ENCODE data around the gene F2RL1.
A peak's percentile ranks its signal among the peaks of the same experiment; 100 is the strongest.
"Not testable (repeated sequence)": the region's sequence is repeated elsewhere in the genome, so short reads cannot be mapped to it uniquely, and the experiment has no call there.

The F2RL1 gene

DNA sequence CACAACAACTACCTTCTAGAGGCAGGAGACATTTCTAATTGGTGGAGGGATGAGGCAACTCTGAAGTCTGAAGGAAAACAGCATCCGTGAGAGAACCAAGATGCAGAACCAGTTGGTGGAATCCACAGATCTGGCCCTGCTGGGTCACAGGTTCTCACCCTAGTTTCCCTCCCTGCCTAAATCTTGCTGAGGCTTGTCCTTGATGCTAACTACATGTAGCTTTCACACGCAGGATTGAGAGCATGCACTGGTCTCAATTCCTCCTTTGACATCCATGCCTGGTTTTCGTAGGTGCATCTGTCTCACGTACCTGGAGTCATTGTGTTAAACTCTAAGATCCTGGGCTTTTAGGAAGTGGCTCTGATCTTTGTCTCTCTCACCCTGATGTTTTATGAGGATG lies 9.7 kb upstream of the F2RL1 start:
- H3K23ac ChIP-seq (ENCODE audit: low read depth, low read length, poor library complexity), result no peak overlapping the region
- H2AK5ac ChIP-seq (ENCODE audit: low read depth, low read length), result no peak overlapping the region
- H2BK12ac ChIP-seq (ENCODE audit: low read length), result peak overlapping the region; percentile 2
- peaks cover 3 to 9% of the 10 kb centered on the region in 2 donors for H3K9me3 ChIP-seq (replicated peaks in 1 of 2; ENCODE audit: control insufficient read depth in 2 of 2, insufficient read depth in 1 of 2, low read depth in 1 of 2, low read length in 2 of 2)
- no peak overlapping the region for H3K4me2 ChIP-seq (ENCODE audit: insufficient read depth, low read length, poor library complexity, severe bottlenecking)
- no peak overlapping the region for H3K14ac ChIP-seq (ENCODE audit: low read length)
- WGBS, 2 donors (ENCODE audit: extremely low coverage in 2 of 2, insufficient read length in 2 of 2, insufficient replicate concordance in 1 of 2), result no CpG with 5 or more reads among the region's 4 CpGs
- peak overlapping the region; percentile 87 for H3K18ac ChIP-seq (ENCODE audit: low read length)
- no peak overlapping the region for H3K9ac ChIP-seq (ENCODE audit: low read depth, low read length, poor library complexity)
- H3K79me1 ChIP-seq (ENCODE audit: low read depth, low read length), result no peaks in the 10 kb centered on the region
- no peak overlapping the region for H2BK5ac ChIP-seq (ENCODE audit: low read length)
- DNase-seq (ENCODE audit: low spot score), result no peak
- no peak overlapping the region for H2AFZ ChIP-seq (ENCODE audit: low read length)
- no peak overlapping the region for H3K4ac ChIP-seq (ENCODE audit: low read length)
- H4K8ac ChIP-seq (ENCODE audit: low read depth, low read length), result no peak overlapping the region
- H3K36me3 ChIP-seq (replicated peaks in 1 of 2; ENCODE audit: control insufficient read depth in 2 of 2, insufficient read depth in 2 of 2, low read length in 2 of 2), result no peaks in the 10 kb centered on the region
- H2BK15ac ChIP-seq (ENCODE audit: low read length), result no peak overlapping the region
- no peak overlapping the region for H4K91ac ChIP-seq (ENCODE audit: low read depth, low read length, poor library complexity)
- H3K27me3 ChIP-seq (ENCODE audit: control insufficient read depth in 3 of 3, insufficient read depth in 3 of 3, low read depth in 1 of 3, low read length in 3 of 3), result no peaks in the 10 kb centered on the region
- H3K4me3 ChIP-seq (ENCODE audit: low read length in 2 of 2), result no peak overlapping the region
- H2BK120ac ChIP-seq (ENCODE audit: low read depth, low read length), result no peak overlapping the region
- H3K4me1 ChIP-seq (ENCODE audit: control insufficient read depth in 2 of 2, insufficient read depth in 1 of 2, low read depth in 1 of 2, low read length in 2 of 2), result peaks cover 21 to 29% of the 10 kb centered on the region in 2 donors
- peak overlapping the region; percentile 90 for H3K27ac ChIP-seq (replicated peaks; ENCODE audit: low read length)

DNA sequence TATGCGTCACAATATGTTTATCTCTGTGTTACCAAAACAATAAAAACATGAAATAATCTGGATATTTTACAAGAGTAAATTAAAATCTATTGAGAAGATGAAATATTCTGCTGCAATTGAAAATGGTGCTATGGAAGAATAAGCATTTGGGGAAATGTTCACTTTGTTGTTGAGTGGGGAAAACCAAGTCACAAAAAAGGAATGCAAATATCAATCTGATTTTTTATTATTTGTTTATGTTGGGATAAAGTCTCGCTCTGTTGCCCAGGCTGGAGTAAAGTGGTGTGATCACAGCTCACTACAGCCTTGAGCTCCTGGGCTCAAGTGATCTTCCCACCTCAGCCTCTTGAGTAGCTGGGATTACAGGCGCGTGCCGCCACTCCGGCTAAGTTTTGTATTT lies 8.6 kb upstream of the F2RL1 start:
- Histone ChIP-seq H3K4me3 (ENCODE audit: low read length in 2 of 2) (no peak overlapping the region), H2BK15ac (ENCODE audit: low read length) (no peak overlapping the region), H2AFZ (ENCODE audit: low read length) (no peak overlapping the region), H3K9me3 (replicated peaks in 1 of 2; ENCODE audit: control insufficient read depth in 2 of 2, insufficient read depth in 1 of 2, low read depth in 1 of 2, low read length in 2 of 2) (peaks cover 3 to 9% of the 10 kb centered on the region in 2 donors), H3K9ac (ENCODE audit: low read depth, low read length, poor library complexity) (no peak overlapping the region), H3K79me1 (ENCODE audit: low read depth, low read length) (no peaks in the 10 kb centered on the region), H3K18ac (ENCODE audit: low read length) (no peak overlapping the region), H3K4me1 (ENCODE audit: control insufficient read depth in 2 of 2, insufficient read depth in 1 of 2, low read depth in 1 of 2, low read length in 2 of 2) (peaks cover 21 to 29% of the 10 kb centered on the region in 2 donors), H3K4ac (ENCODE audit: low read length) (no peak overlapping the region), H3K27me3 (ENCODE audit: control insufficient read depth in 3 of 3, insufficient read depth in 3 of 3, low read depth in 1 of 3, low read length in 3 of 3) (no peaks in the 10 kb centered on the region), H4K8ac (ENCODE audit: low read depth, low read length) (no peak overlapping the region), H4K91ac (ENCODE audit: low read depth, low read length, poor library complexity) (no peak overlapping the region), H3K14ac (ENCODE audit: low read length) (no peak overlapping the region), H3K23ac (ENCODE audit: low read depth, low read length, poor library complexity) (no peak overlapping the region), H2BK120ac (ENCODE audit: low read depth, low read length) (no peak overlapping the region), H3K4me2 (ENCODE audit: insufficient read depth, low read length, poor library complexity, severe bottlenecking) (no peak overlapping the region), H2BK12ac (ENCODE audit: low read length) (no peak overlapping the region), H3K27ac (replicated peaks; ENCODE audit: low read length) (no peak overlapping the region), H2BK5ac (ENCODE audit: low read length) (no peak overlapping the region), H2AK5ac (ENCODE audit: low read depth, low read length) (no peak overlapping the region), H3K36me3 (replicated peaks in 1 of 2; ENCODE audit: control insufficient read depth in 2 of 2, insufficient read depth in 2 of 2, low read length in 2 of 2) (no peaks in the 10 kb centered on the region)
- no peak for DNase-seq (ENCODE audit: low spot score)
- no CpG with 5 or more reads among the region's 6 CpGs for WGBS, 2 donors (ENCODE audit: extremely low coverage in 2 of 2, insufficient read length in 2 of 2, insufficient replicate concordance in 1 of 2)

- H3K9ac ChIP-seq (ENCODE audit: low read depth, low read length, poor library complexity), result no peak overlapping the region
- no peak overlapping the region for H3K4me3 ChIP-seq (ENCODE audit: low read length in 2 of 2)
- no peaks in the 10 kb centered on the region for H3K79me1 ChIP-seq (ENCODE audit: low read depth, low read length)
- peaks cover 3 to 9% of the 10 kb centered on the region in 2 donors for H3K9me3 ChIP-seq (replicated peaks in 1 of 2; ENCODE audit: control insufficient read depth in 2 of 2, insufficient read depth in 1 of 2, low read depth in 1 of 2, low read length in 2 of 2)
- no peak overlapping the region for H3K18ac ChIP-seq (ENCODE audit: low read length)
- WGBS, 2 donors (ENCODE audit: extremely low coverage in 2 of 2, insufficient read length in 2 of 2, insufficient replicate concordance in 1 of 2), result 100% methylated on average over 1 of the region's 5 CpGs; no CpG with 5 or more reads in 1 of the 2 donors
- DNase-seq (ENCODE audit: low spot score), result no peak
- peaks cover 16 to 23% of the 10 kb centered on the region in 2 donors for H3K4me1 ChIP-seq (ENCODE audit: control insufficient read depth in 2 of 2, insufficient read depth in 1 of 2, low read depth in 1 of 2, low read length in 2 of 2)
- no peaks in the 10 kb centered on the region for H3K27me3 ChIP-seq (ENCODE audit: control insufficient read depth in 3 of 3, insufficient read depth in 3 of 3, low read depth in 1 of 3, low read length in 3 of 3)
- H2AFZ ChIP-seq (ENCODE audit: low read length), result no peak overlapping the region
- H2BK15ac ChIP-seq (ENCODE audit: low read length), result no peak overlapping the region
- H3K36me3 ChIP-seq (replicated peaks in 1 of 2; ENCODE audit: control insufficient read depth in 2 of 2, insufficient read depth in 2 of 2, low read length in 2 of 2), result no peaks in the 10 kb centered on the region
- H3K14ac ChIP-seq (ENCODE audit: low read length), result no peak overlapping the region
- no peak overlapping the region for H3K4ac ChIP-seq (ENCODE audit: low read length)
- no peak overlapping the region for H3K27ac ChIP-seq (replicated peaks; ENCODE audit: low read length)
- no peak overlapping the region for H2BK12ac ChIP-seq (ENCODE audit: low read length)
- H2BK120ac ChIP-seq (ENCODE audit: low read depth, low read length), result no peak overlapping the region
- no peak overlapping the region for H4K8ac ChIP-seq (ENCODE audit: low read depth, low read length)
- H3K4me2 ChIP-seq (ENCODE audit: insufficient read depth, low read length, poor library complexity, severe bottlenecking), result no peak overlapping the region
- H2BK5ac ChIP-seq (ENCODE audit: low read length), result no peak overlapping the region
- no peak overlapping the region for H2AK5ac ChIP-seq (ENCODE audit: low read depth, low read length)
- no peak overlapping the region for H3K23ac ChIP-seq (ENCODE audit: low read depth, low read length, poor library complexity)
- no peak overlapping the region for H4K91ac ChIP-seq (ENCODE audit: low read depth, low read length, poor library complexity)
Observed at GRCh38 chr5:76811214-76811613, 7.6 kb upstream of the F2RL1 start.

GRCh38 chr5:76812209-76812608 lies 6.6 kb upstream of the F2RL1 start:
- not testable (repeated sequence) for H3K9me3 ChIP-seq (replicated peaks in 1 of 2; ENCODE audit: control insufficient read depth in 2 of 2, insufficient read depth in 1 of 2, low read depth in 1 of 2, low read length in 2 of 2); H3K9ac ChIP-seq (ENCODE audit: low read depth, low read length, poor library complexity); H2BK15ac ChIP-seq (ENCODE audit: low read length); H3K4me3 ChIP-seq (ENCODE audit: low read length in 2 of 2); H3K4ac ChIP-seq (ENCODE audit: low read length); DNase-seq (ENCODE audit: low spot score); H2BK12ac ChIP-seq (ENCODE audit: low read length); H4K8ac ChIP-seq (ENCODE audit: low read depth, low read length); H3K14ac ChIP-seq (ENCODE audit: low read length); H3K27me3 ChIP-seq (ENCODE audit: control insufficient read depth in 3 of 3, insufficient read depth in 3 of 3, low read depth in 1 of 3, low read length in 3 of 3); H2AK5ac ChIP-seq (ENCODE audit: low read depth, low read length); H4K91ac ChIP-seq (ENCODE audit: low read depth, low read length, poor library complexity); H2BK120ac ChIP-seq (ENCODE audit: low read depth, low read length); H3K23ac ChIP-seq (ENCODE audit: low read depth, low read length, poor library complexity); H3K27ac ChIP-seq (replicated peaks; ENCODE audit: low read length); H3K79me1 ChIP-seq (ENCODE audit: low read depth, low read length); H3K18ac ChIP-seq (ENCODE audit: low read length); H3K36me3 ChIP-seq (replicated peaks in 1 of 2; ENCODE audit: control insufficient read depth in 2 of 2, insufficient read depth in 2 of 2, low read length in 2 of 2); H2BK5ac ChIP-seq (ENCODE audit: low read length); H3K4me2 ChIP-seq (ENCODE audit: insufficient read depth, low read length, poor library complexity, severe bottlenecking); H2AFZ ChIP-seq (ENCODE audit: low read length)
- peaks cover 12 to 18% of the 10 kb centered on the region in 2 donors for H3K4me1 ChIP-seq (ENCODE audit: control insufficient read depth in 2 of 2, insufficient read depth in 1 of 2, low read depth in 1 of 2, low read length in 2 of 2)
- no CpG with 5 or more reads among the region's 32 CpGs for WGBS, 2 donors (ENCODE audit: extremely low coverage in 2 of 2, insufficient read length in 2 of 2, insufficient replicate concordance in 1 of 2)
